ENCODE data around the gene ANKS1A. TPM values are rescaled to one million over a fixed set of nuclear protein-coding genes. Genes with fewer than 3 reads are reported as not detected.

ANKS1A gene
- total and polyA plus RNA-seq, 2 of the 4 experiments (the other 2 are of a cell fraction) = 7.2 to 7.5 TPM

GRCh38 chr6:35042031-35042815 lies 153.2 kb downstream of the ANKS1A start:
- ChIA-PET POLR2A (ENCODE audit: unreplicated experiment) (no interaction called here), CTCF (no interaction called here)
- no peaks in the 10 kb centered on the region for H3K79me1 ChIP-seq (ENCODE audit: low read depth in 1 of 2, low read length in 2 of 2)
- no peak for TF ChIP-seq NFE2L2 (IDR thresholded peaks at IDR 0.05; ENCODE audit: low read depth, low read length)
- TF ChIP-seq USF2 (IDR thresholded peaks at IDR 0.05; ENCODE audit: low read depth, low read length) = no peak
- TF ChIP-seq RCOR1 (IDR thresholded peaks at IDR 0.05; ENCODE audit: insufficient replicate concordance, low read length) = no peak
- no peak for TF ChIP-seq MXI1 (IDR thresholded peaks at IDR 0.05; ENCODE audit: borderline replicate concordance, low read depth, low read length)
- no peak for TF ChIP-seq RFX5 (IDR thresholded peaks at IDR 0.05; ENCODE audit: low read depth, low read length)
- no peak for TF ChIP-seq BHLHE40 (IDR thresholded peaks at IDR 0.05; ENCODE audit: low read depth, low read length)
- TF ChIP-seq RAD21 (IDR thresholded peaks at IDR 0.05; ENCODE audit: low read length) = no peak
- no peak for TF ChIP-seq CTCF (conservative IDR thresholded peaks at IDR 0.05; ENCODE audit: low read depth, low read length)
- no peak for TF ChIP-seq CEBPB (IDR thresholded peaks at IDR 0.05; ENCODE audit: low read depth, low read length)
- TF ChIP-seq ELK1 (IDR thresholded peaks at IDR 0.05; ENCODE audit: borderline replicate concordance, low read depth, low read length) = no peak
- no peak for TF ChIP-seq POLR2A (IDR thresholded peaks at IDR 0.05; ENCODE audit: low read depth, low read length)
- no peak for TF ChIP-seq FOS (IDR thresholded peaks at IDR 0.05; ENCODE audit: low read depth, low read length)
- BruUV-seq (replicated peaks) = no TSS peak
- DNase-seq (no peak), ATAC-seq (ENCODE audit: low read depth) (no peak)
- in situ Hi-C loops (cut with MboI; ENCODE audit: low sequenced_read_pairs) (no loop called here), dilution Hi-C loops (cut with HindIII; ENCODE audit: low sequenced_read_pairs, unreplicated experiment) (no loop called here), intact Hi-C loops (cut with micrococcal nuclease) (no loop called here)
- H4K8ac ChIP-seq (ENCODE audit: low read depth in 2 of 2, low read length in 2 of 2) = no peak overlapping the region
- peaks cover 15% of the 10 kb centered on the region; the same call in 1 of the 2 replicates for H3K9me1 ChIP-seq (ENCODE audit: insufficient read depth, low read length)
- no peak overlapping the region for H4K5ac ChIP-seq (ENCODE audit: low read depth, low read length)
- H3K9me3 ChIP-seq (ENCODE audit: control insufficient read depth, insufficient read depth, low read length) = 0 out of 2 replicates have a peak, but pooled peaks cover 2% of the 10 kb centered on the region
- H3K9ac ChIP-seq (ENCODE audit: low read depth, low read length) = no peak overlapping the region
- no peak overlapping the region for H2AK5ac ChIP-seq (ENCODE audit: low read depth, low read length)
- H2BK120ac ChIP-seq (ENCODE audit: low read depth, low read length) = no peak overlapping the region
- no peak overlapping the region for H2BK5ac ChIP-seq (ENCODE audit: low read depth, low read length, poor library complexity, severe bottlenecking)
- H2AFZ ChIP-seq (replicated peaks; ENCODE audit: low read length, poor library complexity) = no peak overlapping the region
- H2BK20ac ChIP-seq (ENCODE audit: low read depth, low read length) = no peak overlapping the region
- H3K4me1 ChIP-seq (ENCODE audit: control insufficient read depth, insufficient read depth, low read length) = peaks cover 19% of the 10 kb centered on the region
- no peak overlapping the region for H3K23ac ChIP-seq (ENCODE audit: low read depth, low read length)
- H3K4me3 ChIP-seq (ENCODE audit: insufficient read depth, low read depth, low read length) = no peak overlapping the region
- no peak overlapping the region for H3K4ac ChIP-seq (ENCODE audit: low read depth, low read length)
- no peak overlapping the region for H3K18ac ChIP-seq (ENCODE audit: low read depth, low read length)
- H3K27ac ChIP-seq (ENCODE audit: insufficient read depth, low read length) = no peak overlapping the region
- no peak overlapping the region for H2AK9ac ChIP-seq (replicated peaks; ENCODE audit: low read depth, low read length, poor library complexity)
- no peak overlapping the region; the same call in 2 of the 3 replicates for H2BK15ac ChIP-seq (ENCODE audit: low read depth, low read length)
- no peak overlapping the region for H3K56ac ChIP-seq (ENCODE audit: extremely low read depth, insufficient read depth, low read length)
- H3K36me3 ChIP-seq (ENCODE audit: control insufficient read depth, insufficient read depth, low read length) = no peaks in the 10 kb centered on the region
- H4K91ac ChIP-seq (ENCODE audit: insufficient read depth, low read depth, low read length) = no peak overlapping the region
- 100% methylated on average over 1 of the region's 9 CpGs; no CpG with 5 or more reads in 1 of the 2 experiments for WGBS, 2 experiments (ENCODE audit: extremely low coverage in 2 of 2, insufficient read length in 1 of 2)
- no peaks in the 10 kb centered on the region for H4K20me1 ChIP-seq (ENCODE audit: insufficient read depth, low read length)
- no peaks in the 10 kb centered on the region for H3K27me3 ChIP-seq (ENCODE audit: control insufficient read depth, insufficient read depth, low read length)
- H3K14ac ChIP-seq (replicated peaks; ENCODE audit: low read depth, low read length) = no peak overlapping the region
- no peak overlapping the region for H3K4me2 ChIP-seq (ENCODE audit: low read depth, low read length)

Measured in IMR-90 (cell line).